A673 (cell line): Measurements from ENCODE around the gene PRKCH.

Experiments used
- EZH2 ChIP-seq: fragments of 200-600 bp; sonication (generic); IDR thresholded peaks from 2 replicates; pipeline ENCODE4 v1.6.1; 2017; ENCODE audit warnings: borderline replicate concordance, low read depth, mild to moderate bottlenecking, mixed read lengths, antibody characterized with exemption, low read length; ENCODE audit not compliant: poor library complexity, severe bottlenecking
- TF ChIP-seq, protein P1 (sequence below): fragments of 300-800, 200-600 bp; sonication (generic); conservative IDR thresholded peaks from 2 replicates; pipeline ENCODE4 v1.5.1; 2017; ENCODE audit warnings: low read depth, mild to moderate bottlenecking, antibody characterized with exemption, low read length, moderate library complexity, mixed read lengths

DNA sequence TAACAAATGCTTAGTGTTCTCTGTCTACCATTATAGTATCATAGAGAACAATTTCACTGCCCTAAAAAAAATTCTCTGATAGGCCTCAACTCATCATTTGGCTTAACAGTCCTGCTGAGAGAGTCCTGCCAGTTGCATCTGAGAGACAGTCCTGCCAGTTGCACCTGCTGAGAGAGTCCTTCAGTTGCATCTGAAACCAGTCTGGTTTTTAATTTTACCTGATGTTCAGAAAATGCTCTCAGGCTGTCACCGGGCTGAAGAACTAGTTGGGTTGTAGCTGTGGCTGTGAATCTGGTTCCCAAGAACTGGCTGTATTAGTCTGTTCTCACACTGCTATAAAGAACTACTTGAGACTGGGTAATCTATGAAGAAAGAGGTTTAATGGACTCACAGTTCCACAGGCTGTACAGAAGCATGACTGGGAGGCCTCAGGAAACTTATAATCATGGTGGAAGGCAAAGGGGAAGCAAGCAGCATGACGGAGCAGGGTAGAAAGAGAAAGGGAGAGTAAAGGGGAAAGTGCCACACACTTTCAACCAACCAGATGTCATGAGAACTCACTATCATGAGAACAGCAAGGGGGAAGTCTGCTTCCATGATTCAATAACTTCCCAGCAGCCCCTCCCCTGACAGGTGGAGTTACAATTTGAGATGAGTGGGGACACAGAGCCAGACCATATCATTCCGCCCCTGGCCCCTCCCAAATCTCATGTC, 51.6 kb downstream of the PRKCH start:
- TF ChIP-seq, protein P1, sequence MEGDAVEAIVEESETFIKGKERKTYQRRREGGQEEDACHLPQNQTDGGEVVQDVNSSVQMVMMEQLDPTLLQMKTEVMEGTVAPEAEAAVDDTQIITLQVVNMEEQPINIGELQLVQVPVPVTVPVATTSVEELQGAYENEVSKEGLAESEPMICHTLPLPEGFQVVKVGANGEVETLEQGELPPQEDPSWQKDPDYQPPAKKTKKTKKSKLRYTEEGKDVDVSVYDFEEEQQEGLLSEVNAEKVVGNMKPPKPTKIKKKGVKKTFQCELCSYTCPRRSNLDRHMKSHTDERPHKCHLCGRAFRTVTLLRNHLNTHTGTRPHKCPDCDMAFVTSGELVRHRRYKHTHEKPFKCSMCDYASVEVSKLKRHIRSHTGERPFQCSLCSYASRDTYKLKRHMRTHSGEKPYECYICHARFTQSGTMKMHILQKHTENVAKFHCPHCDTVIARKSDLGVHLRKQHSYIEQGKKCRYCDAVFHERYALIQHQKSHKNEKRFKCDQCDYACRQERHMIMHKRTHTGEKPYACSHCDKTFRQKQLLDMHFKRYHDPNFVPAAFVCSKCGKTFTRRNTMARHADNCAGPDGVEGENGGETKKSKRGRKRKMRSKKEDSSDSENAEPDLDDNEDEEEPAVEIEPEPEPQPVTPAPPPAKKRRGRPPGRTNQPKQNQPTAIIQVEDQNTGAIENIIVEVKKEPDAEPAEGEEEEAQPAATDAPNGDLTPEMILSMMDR = no peak
- TF ChIP-seq EZH2 = no peak
